MM.1S (cell line): Measurements from ENCODE around the gene PLXNA4.

Experiments used
- DNase-seq: peaks from one replicate; pipeline ENCODE4 v3.0.0-alpha.2; 2015
- H2AFZ ChIP-seq: fragments of 300-600 bp; sonication (generic); 2 replicates; pipeline ENCODE4 v1.6.0; 2016; ENCODE audit warnings: antibody characterized with exemption, low read length
- H3F3A ChIP-seq: fragments of 300-600 bp; sonication (generic); 2 replicates; pipeline ENCODE4 v1.6.1; 2016; ENCODE audit warnings: mild to moderate bottlenecking, antibody characterized with exemption, low read length, moderate library complexity, mixed read lengths; ENCODE audit not compliant: insufficient read depth
- H3K27ac ChIP-seq: fragments of 300-600 bp; sonication (generic); 2 replicates; pipeline ENCODE4 v1.5.1; 2016; ENCODE audit warnings: mild to moderate bottlenecking, low read length
- H3K27me3 ChIP-seq: fragments of 300-600 bp; sonication (generic); replicated peaks from 2 replicates; pipeline ENCODE4 v1.6.0; 2016; ENCODE audit warnings: low read length; ENCODE audit not compliant: insufficient read depth
- H3K36me3 ChIP-seq: fragments of 300-600 bp; sonication (generic); replicated peaks from 2 replicates; pipeline ENCODE4 v1.6.1; 2016; ENCODE audit warnings: mild to moderate bottlenecking, low read length, mixed read lengths; ENCODE audit not compliant: insufficient read depth
- H3K4me1 ChIP-seq: fragments of 300-600 bp; sonication (generic); 2 replicates; pipeline ENCODE4 v1.6.1; 2016; ENCODE audit warnings: low read length, mixed read lengths
- H3K4me2 ChIP-seq: fragments of 300-600 bp; sonication (generic); 2 replicates; pipeline ENCODE4 v1.6.0; 2016; ENCODE audit warnings: low read depth, low read length
- H3K4me3 ChIP-seq: fragments of 300-600 bp; sonication (generic); 2 replicates; pipeline ENCODE4 v1.5.1; 2016; ENCODE audit warnings: low read length, mixed read lengths
- H3K79me2 ChIP-seq: fragments of 300-600 bp; sonication (generic); 2 replicates; pipeline ENCODE4 v1.6.1; 2016; ENCODE audit warnings: mixed run types, low read length, mixed read lengths
- H3K9ac ChIP-seq: fragments of 300-600 bp; sonication (generic); 2 replicates; pipeline ENCODE4 v1.6.1; 2016; ENCODE audit warnings: low read length, mixed read lengths
- H3K9me2 ChIP-seq: fragments of 300-600 bp; sonication (generic); replicated peaks from 2 replicates; pipeline ENCODE4 v1.6.1; 2016; ENCODE audit warnings: mild to moderate bottlenecking, low read length, mixed read lengths; ENCODE audit not compliant: insufficient read depth
- H3K9me3 ChIP-seq: fragments of 300-600 bp; sonication (generic); replicated peaks from 2 replicates; pipeline ENCODE4 v1.6.1; 2016; ENCODE audit warnings: mild to moderate bottlenecking, low read length, mixed read lengths; ENCODE audit not compliant: insufficient read depth
- H4K20me1 ChIP-seq: fragments of 300-600 bp; sonication (generic); 2 replicates; pipeline ENCODE4 v1.6.1; 2016; ENCODE audit warnings: mild to moderate bottlenecking, low read length, moderate library complexity, mixed read lengths; ENCODE audit not compliant: insufficient read depth
- CTCF ChIP-seq: fragments of 300-600 bp; sonication (generic); IDR thresholded peaks from 2 replicates; pipeline ENCODE4 v1.5.1; 2016; ENCODE audit warnings: antibody characterized with exemption, low read length, mixed read lengths
- EZH2 ChIP-seq: fragments of 300-600 bp; sonication (generic); optimal IDR thresholded peaks from 2 replicates; pipeline ENCODE3; 2017; ENCODE audit warnings: low read depth, mild to moderate bottlenecking, antibody characterized with exemption, low read length, mixed read lengths
- EZH2phosphoT487 ChIP-seq: fragments of 300-600 bp; sonication (generic); IDR thresholded peaks from 2 replicates; pipeline ENCODE4 v1.6.1; 2018; ENCODE audit warnings: antibody characterized with exemption, low read length

The PLXNA4 gene

GRCh38 chr7:132498319-132498718 is 78.0 kb downstream of the PLXNA4 start:
- Histone ChIP-seq H3K27me3 (no peaks in the 10 kb centered on the region), H2AFZ (no peak overlapping the region), H3K9ac (no peak overlapping the region), H3K4me3 (no peak overlapping the region), H4K20me1 (no peaks in the 10 kb centered on the region), H3K79me2 (no peaks in the 10 kb centered on the region), H3K4me2 (no peak overlapping the region), H3K36me3 (no peaks in the 10 kb centered on the region), H3K9me3 (no peaks in the 10 kb centered on the region), H3K27ac (no peak overlapping the region), H3F3A (no peaks in the 10 kb centered on the region), H3K4me1 (no peaks in the 10 kb centered on the region), H3K9me2 (no peaks in the 10 kb centered on the region)
- no peak for DNase-seq
- TF ChIP-seq CTCF, result no peak

DNA sequence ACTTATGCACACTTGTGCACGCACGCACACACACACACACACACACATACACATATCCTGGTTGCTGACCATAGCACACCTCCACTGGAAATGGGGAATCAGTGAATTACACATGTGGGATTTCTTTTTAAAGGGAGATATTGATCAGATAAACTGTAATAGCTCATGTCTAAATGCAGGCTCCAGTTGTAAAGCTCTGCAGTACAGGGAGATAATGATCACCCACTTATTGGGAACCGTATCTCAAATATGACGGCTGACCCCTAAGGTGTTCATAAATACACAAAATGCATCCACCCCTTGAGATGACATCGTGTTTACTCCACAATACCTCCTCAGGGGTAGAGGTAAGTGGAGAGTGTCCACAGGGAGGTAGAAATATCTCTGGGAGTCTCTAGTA is 79.2 kb downstream of the PLXNA4 start:
- Histone ChIP-seq H3K4me1 (no peaks in the 10 kb centered on the region), H3K27me3 (no peaks in the 10 kb centered on the region), H3K27ac (no peak overlapping the region), H3K4me2 (no peak overlapping the region), H2AFZ (no peak overlapping the region), H3K9me2 (no peaks in the 10 kb centered on the region), H3F3A (no peaks in the 10 kb centered on the region), H4K20me1 (no peaks in the 10 kb centered on the region), H3K79me2 (no peaks in the 10 kb centered on the region), H3K9me3 (no peaks in the 10 kb centered on the region), H3K4me3 (no peak overlapping the region), H3K36me3 (no peaks in the 10 kb centered on the region), H3K9ac (no peak overlapping the region)
- TF ChIP-seq EZH2phosphoT487 (no peak), EZH2 (no peak), CTCF (no peak)
- no peak for DNase-seq

DNA sequence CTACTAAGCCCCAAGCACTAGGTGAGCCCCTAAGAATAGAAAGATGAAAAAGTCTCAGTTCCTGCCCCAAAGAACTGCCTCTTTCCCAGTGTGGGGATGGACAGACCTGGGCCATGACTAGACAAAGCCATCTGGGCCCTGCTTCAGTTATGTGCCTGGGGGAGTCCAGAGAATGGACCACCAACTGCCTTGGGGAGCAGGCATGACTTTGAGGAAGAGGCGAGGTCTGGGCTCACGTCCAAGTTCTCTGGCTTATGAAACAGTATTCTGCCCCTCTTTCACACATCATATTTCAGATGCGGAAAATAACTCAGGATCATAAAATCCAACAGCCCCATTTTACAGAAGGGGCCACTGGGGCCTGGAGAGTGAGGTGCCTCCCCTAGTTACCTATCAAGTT is 80.3 kb downstream of the PLXNA4 start:
- Histone ChIP-seq H3K9ac (no peak overlapping the region), H3K36me3 (no peaks in the 10 kb centered on the region), H3K4me1 (no peaks in the 10 kb centered on the region), H3K4me2 (no peak overlapping the region), H3K4me3 (no peak overlapping the region), H3F3A (no peaks in the 10 kb centered on the region), H4K20me1 (no peaks in the 10 kb centered on the region), H3K9me2 (no peaks in the 10 kb centered on the region), H3K79me2 (no peaks in the 10 kb centered on the region), H3K9me3 (no peaks in the 10 kb centered on the region), H3K27ac (no peak overlapping the region), H3K27me3 (no peaks in the 10 kb centered on the region), H2AFZ (no peak overlapping the region)
- TF ChIP-seq EZH2phosphoT487 (no peak), CTCF (no peak), EZH2 (no peak)
- DNase-seq, result no peak

GRCh38 chr7:132494474-132494873 is 81.8 kb downstream of the PLXNA4 start:
- Histone ChIP-seq H4K20me1 (no peaks in the 10 kb centered on the region), H3K27ac (no peak overlapping the region), H3K9ac (no peak overlapping the region), H3K4me2 (no peak overlapping the region), H3K4me3 (no peak overlapping the region), H3K4me1 (no peaks in the 10 kb centered on the region), H3K36me3 (no peaks in the 10 kb centered on the region), H3K27me3 (no peaks in the 10 kb centered on the region), H3K9me2 (no peaks in the 10 kb centered on the region), H3K9me3 (no peaks in the 10 kb centered on the region), H3F3A (no peaks in the 10 kb centered on the region), H2AFZ (no peak overlapping the region), H3K79me2 (no peaks in the 10 kb centered on the region)
- TF ChIP-seq EZH2 (no peak), EZH2phosphoT487 (no peak), CTCF (no peak)
- no peak for DNase-seq
